Esophagus squamous epithelium (tissue), 4 donors: ENCODE results near the gene KRTDAP.

Experiments
- POLR2A ChIP-seq, 4 donors: fragments of 450-650 bp; IDR thresholded peaks; one replicate each; pipeline ENCODE4 v1.6.1; 2017; ENCODE audit warnings: antibody characterized with exemption in 4 of 4, mild to moderate bottlenecking in 4 of 4, moderate library complexity in 3 of 4
- TF ChIP-seq, protein P1 (sequence below), 6 experiments: fragments of 450-650 bp in 4 of 6; fragments of 200-600 bp in 2 of 6; sonication (generic) in 2 of 6; IDR thresholded peaks; one replicate each; pipeline ENCODE4 v1.5.1; 2016 to 2019; ENCODE audit warnings: antibody characterized with exemption in 6 of 6, mild to moderate bottlenecking in 4 of 6, moderate library complexity in 4 of 6

DNA sequence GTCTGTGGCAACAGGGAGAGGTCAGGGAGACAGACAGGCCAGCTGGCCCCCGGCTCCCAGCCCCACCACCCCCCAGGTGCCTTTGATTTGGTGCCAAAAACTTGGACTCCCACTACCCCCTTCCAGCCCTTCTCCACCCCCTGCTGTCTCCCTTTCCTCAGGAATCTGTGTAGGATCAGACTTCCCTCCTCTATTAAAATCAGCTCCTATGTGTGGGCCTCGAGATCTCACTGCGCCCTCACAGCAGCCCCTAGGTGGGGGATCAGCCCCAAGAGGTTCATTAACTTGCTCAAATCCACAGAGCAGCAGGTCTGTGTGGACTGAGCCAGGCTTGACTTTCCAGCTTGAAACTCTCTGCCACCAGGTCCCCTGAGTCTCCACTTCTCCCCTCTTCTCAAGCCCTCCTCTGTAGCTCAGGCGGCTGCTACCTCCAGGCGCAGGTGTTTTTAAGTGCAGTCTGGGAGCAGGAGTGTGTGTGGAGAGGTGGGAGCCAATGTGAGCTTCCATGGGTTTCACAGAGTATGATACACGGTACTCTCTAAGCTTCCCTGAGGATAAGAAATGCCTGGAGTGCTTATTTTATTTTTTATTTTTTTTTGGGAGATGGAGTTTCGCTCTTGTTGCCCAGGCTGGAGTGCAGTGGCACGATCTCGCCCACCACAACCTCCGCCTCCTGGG lies 44.7 kb upstream of the KRTDAP start:
- TF ChIP-seq, protein P1, sequence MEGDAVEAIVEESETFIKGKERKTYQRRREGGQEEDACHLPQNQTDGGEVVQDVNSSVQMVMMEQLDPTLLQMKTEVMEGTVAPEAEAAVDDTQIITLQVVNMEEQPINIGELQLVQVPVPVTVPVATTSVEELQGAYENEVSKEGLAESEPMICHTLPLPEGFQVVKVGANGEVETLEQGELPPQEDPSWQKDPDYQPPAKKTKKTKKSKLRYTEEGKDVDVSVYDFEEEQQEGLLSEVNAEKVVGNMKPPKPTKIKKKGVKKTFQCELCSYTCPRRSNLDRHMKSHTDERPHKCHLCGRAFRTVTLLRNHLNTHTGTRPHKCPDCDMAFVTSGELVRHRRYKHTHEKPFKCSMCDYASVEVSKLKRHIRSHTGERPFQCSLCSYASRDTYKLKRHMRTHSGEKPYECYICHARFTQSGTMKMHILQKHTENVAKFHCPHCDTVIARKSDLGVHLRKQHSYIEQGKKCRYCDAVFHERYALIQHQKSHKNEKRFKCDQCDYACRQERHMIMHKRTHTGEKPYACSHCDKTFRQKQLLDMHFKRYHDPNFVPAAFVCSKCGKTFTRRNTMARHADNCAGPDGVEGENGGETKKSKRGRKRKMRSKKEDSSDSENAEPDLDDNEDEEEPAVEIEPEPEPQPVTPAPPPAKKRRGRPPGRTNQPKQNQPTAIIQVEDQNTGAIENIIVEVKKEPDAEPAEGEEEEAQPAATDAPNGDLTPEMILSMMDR (IDR thresholded peaks at IDR 0.05) = no peak
- TF ChIP-seq POLR2A (IDR thresholded peaks at IDR 0.05) = no peak
